Astrocyte (in vitro differentiated cells and primary cell): ENCODE data around the gene MARS2.

ENCODE experiments used
- CTCF ChIP-seq: IDR thresholded peaks from 2 replicates; pipeline ENCODE4 v1.5.1; 2011; ENCODE audit warnings: low read depth, mild to moderate bottlenecking, inconsistent platforms, low read length, moderate library complexity; ENCODE audit not compliant: insufficient read depth
- EZH2 ChIP-seq: IDR thresholded peaks from 2 replicates; pipeline ENCODE4 v1.6.1; 2012; ENCODE audit warnings: mild to moderate bottlenecking, low read length, inconsistent platforms; ENCODE audit not compliant: insufficient read depth

- TF ChIP-seq CTCF: no peak
- TF ChIP-seq EZH2: no peak
Measured at GRCh38 chr2:197740200-197740599, 35.0 kb downstream of the MARS2 start.
